Osteoblast (primary cell): Measurements from ENCODE around the gene TIGAR. TPM values are rescaled to one million over a fixed set of nuclear protein-coding genes. Genes with fewer than 3 reads are reported as not detected.

Source experiments
- DNase-seq: peaks from one replicate; pipeline ENCODE4 v3.0.0; 2011; ENCODE audit warnings: low spot score, mixed read lengths; ENCODE audit not compliant: insufficient read length; ENCODE audit errors: missing footprints
- H2AFZ ChIP-seq: 2 replicates; pipeline ENCODE4 v1.6.0; 2011; ENCODE audit warnings: mild to moderate bottlenecking, low read length
- H3K27ac ChIP-seq: 2 replicates; pipeline ENCODE4 v1.5.1; 2011; ENCODE audit warnings: mild to moderate bottlenecking, low read depth, low read length, moderate library complexity
- H3K27me3 ChIP-seq: 2 replicates; pipeline ENCODE4 v1.6.0; 2012; ENCODE audit warnings: mild to moderate bottlenecking, control low read depth, inconsistent platforms, low read length, moderate library complexity; ENCODE audit not compliant: insufficient read depth
- H3K36me3 ChIP-seq: 2 replicates; pipeline ENCODE4 v1.5.1; 2011; ENCODE audit warnings: mild to moderate bottlenecking, low read length, control low read depth, moderate library complexity; ENCODE audit not compliant: insufficient read depth
- H3K4me1 ChIP-seq: 2 replicates; pipeline ENCODE4 v1.5.1; 2011; ENCODE audit warnings: mild to moderate bottlenecking, low read length, control low read depth, moderate library complexity; ENCODE audit not compliant: insufficient read depth
- H3K4me2 ChIP-seq: 2 replicates; pipeline ENCODE4 v1.6.0; 2011; ENCODE audit warnings: mild to moderate bottlenecking, low read length; ENCODE audit not compliant: insufficient read depth
- H3K4me3 ChIP-seq: fragments of 200-600 bp; sonication (generic); 3 replicates; pipeline ENCODE4 v1.5.1; 2012; ENCODE audit warnings: mild to moderate bottlenecking, low read length, inconsistent platforms; ENCODE audit not compliant: insufficient read depth
- H3K79me2 ChIP-seq: 2 replicates; pipeline ENCODE4 v1.6.0; 2012; ENCODE audit warnings: mild to moderate bottlenecking, low read length, control low read depth, inconsistent platforms; ENCODE audit not compliant: insufficient read depth
- H3K9me3 ChIP-seq: 2 replicates; pipeline ENCODE4 v1.5.1; 2011; ENCODE audit warnings: low read depth, low read length, control low read depth
- H4K20me1 ChIP-seq: 2 replicates; pipeline ENCODE4 v1.6.0; 2012; ENCODE audit warnings: mild to moderate bottlenecking, low read length, control low read depth; ENCODE audit not compliant: insufficient read depth
- total RNA-seq: library from RNA; depleted of rRNA; stranded (reverse); fragments of >200 nt; gene quantifications from 2 replicates; pipeline ENCODE4 v1.2.3, GENCODE V29; 2012
- TF ChIP-seq, protein P1 (sequence below): IDR thresholded peaks from 2 replicates; pipeline ENCODE4 v1.5.1; 2011; ENCODE audit warnings: mild to moderate bottlenecking, low read depth, low read length, moderate library complexity; ENCODE audit errors: extremely low read depth

The TIGAR gene
- total RNA-seq, 1 donor = 11.6 TPM

DNA sequence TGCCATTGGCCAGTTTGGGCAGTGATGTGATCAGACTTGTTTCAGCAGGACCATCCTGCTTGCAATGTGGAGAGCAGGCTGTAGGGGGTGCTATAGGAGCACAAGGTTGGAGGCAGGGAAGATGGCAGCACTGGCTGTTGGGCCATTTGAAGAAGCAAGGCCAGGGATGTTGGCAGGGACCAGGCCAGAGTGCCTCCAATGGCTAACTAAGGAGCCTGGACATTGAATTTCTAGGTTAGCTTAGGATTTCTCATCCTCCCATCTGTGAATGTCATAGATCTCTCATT, 35.0 kb downstream of the TIGAR start:
- DNase-seq = no peak
- H2AFZ ChIP-seq = no peak overlapping the region
- TF ChIP-seq, protein P1, sequence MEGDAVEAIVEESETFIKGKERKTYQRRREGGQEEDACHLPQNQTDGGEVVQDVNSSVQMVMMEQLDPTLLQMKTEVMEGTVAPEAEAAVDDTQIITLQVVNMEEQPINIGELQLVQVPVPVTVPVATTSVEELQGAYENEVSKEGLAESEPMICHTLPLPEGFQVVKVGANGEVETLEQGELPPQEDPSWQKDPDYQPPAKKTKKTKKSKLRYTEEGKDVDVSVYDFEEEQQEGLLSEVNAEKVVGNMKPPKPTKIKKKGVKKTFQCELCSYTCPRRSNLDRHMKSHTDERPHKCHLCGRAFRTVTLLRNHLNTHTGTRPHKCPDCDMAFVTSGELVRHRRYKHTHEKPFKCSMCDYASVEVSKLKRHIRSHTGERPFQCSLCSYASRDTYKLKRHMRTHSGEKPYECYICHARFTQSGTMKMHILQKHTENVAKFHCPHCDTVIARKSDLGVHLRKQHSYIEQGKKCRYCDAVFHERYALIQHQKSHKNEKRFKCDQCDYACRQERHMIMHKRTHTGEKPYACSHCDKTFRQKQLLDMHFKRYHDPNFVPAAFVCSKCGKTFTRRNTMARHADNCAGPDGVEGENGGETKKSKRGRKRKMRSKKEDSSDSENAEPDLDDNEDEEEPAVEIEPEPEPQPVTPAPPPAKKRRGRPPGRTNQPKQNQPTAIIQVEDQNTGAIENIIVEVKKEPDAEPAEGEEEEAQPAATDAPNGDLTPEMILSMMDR = peak; percentile 40

DNA sequence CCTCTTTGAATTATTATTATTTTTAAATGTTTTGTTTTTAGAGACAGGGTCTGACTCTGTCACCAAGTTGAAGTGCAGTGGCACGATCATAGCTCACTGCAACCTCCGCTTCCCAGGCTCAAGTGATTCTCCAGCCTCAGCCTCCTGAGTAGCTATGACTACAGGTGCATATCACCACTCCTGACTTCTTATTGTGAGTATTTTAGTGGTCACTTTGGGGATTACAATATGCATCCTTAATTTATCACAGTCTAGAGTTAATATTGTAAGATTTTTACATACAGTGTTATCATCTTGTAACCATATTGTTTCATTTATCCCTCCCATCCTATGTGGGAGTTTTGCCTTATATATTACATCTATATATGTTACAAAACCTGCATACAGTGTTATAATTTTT, 45.1 kb downstream of the TIGAR start:
- Histone ChIP-seq H3K4me1 (no peaks in the 10 kb centered on the region), H3K27ac (no peak overlapping the region), H3K27me3 (no peaks in the 10 kb centered on the region), H3K9me3 (no peaks in the 10 kb centered on the region), H3K79me2 (no peaks in the 10 kb centered on the region), H2AFZ (no peak overlapping the region), H3K4me3 (no peak overlapping the region), H3K36me3 (no peaks in the 10 kb centered on the region), H3K4me2 (no peak overlapping the region), H4K20me1 (no peaks in the 10 kb centered on the region)
- TF ChIP-seq, protein P1 = no peak
- DNase-seq = no peak

More for the DNA sequence above, 35.0 kb downstream of the TIGAR start:
- H3K4me2 ChIP-seq = no peak overlapping the region
- no peak overlapping the region for H3K4me3 ChIP-seq
- H3K27me3 ChIP-seq = no peaks in the 10 kb centered on the region
- peaks cover 17% of the 10 kb centered on the region for H3K36me3 ChIP-seq
- H3K27ac ChIP-seq = no peak overlapping the region
- H4K20me1 ChIP-seq = no peaks in the 10 kb centered on the region
- H3K4me1 ChIP-seq = no peaks in the 10 kb centered on the region
- H3K9me3 ChIP-seq = no peaks in the 10 kb centered on the region
- no peaks in the 10 kb centered on the region for H3K79me2 ChIP-seq

DNA sequence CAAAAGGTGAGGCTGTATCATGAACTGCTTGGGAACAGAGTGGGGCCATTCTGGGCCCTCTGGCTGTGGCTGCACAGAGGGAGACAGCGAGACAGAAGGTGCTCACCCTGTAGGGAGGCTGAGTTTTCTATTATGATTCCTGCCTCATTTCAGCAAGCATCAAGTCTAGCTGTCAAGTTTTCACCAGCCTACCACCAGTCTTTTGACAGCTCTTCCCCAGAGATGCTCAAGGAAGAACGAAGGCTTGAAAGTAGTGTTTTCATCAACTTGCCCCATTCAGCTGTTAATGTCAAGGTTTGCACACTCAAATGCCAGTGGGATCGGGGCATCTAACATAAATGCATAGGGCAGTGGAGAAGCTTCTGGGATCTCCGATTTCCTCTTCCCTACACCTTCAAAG, 48.5 kb downstream of the TIGAR start:
- Histone ChIP-seq H3K79me2 (no peaks in the 10 kb centered on the region), H2AFZ (no peak overlapping the region), H3K9me3 (no peaks in the 10 kb centered on the region), H3K36me3 (no peaks in the 10 kb centered on the region), H3K27ac (no peak overlapping the region), H3K4me3 (no peak overlapping the region), H4K20me1 (no peaks in the 10 kb centered on the region), H3K4me1 (no peaks in the 10 kb centered on the region), H3K4me2 (no peak overlapping the region), H3K27me3 (no peaks in the 10 kb centered on the region)
- no peak for DNase-seq
- TF ChIP-seq, protein P1 = no peak

DNA sequence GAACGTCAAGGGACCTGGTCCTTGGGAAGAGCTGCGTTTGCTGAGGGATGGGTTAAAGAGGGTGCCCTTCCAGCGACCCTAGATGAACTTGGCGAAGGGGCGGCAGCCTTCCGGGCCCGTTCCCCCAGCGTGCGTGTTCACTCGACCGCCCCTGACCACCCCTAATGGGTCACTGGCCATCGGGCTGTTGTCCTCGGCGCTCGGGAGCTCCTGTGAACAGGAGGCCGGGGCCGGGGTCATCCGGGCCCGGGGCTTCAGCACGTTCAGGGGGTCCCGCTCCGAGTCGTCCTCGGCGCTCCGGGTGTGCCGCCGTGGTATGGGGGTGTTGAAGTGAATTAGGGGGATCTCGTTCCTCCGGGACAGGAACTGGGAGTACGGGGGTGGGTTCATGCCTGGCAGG, 49.3 kb downstream of the TIGAR start:
- no peaks in the 10 kb centered on the region for H4K20me1 ChIP-seq
- no peaks in the 10 kb centered on the region for H3K79me2 ChIP-seq
- H3K27ac ChIP-seq = no peak overlapping the region
- no peaks in the 10 kb centered on the region for H3K9me3 ChIP-seq
- no peak overlapping the region for H3K4me3 ChIP-seq
- no peaks in the 10 kb centered on the region for H3K27me3 ChIP-seq
- no peaks in the 10 kb centered on the region for H3K36me3 ChIP-seq
- no peaks in the 10 kb centered on the region for H3K4me1 ChIP-seq
- TF ChIP-seq, protein P1 = no peak
- no peak overlapping the region for H3K4me2 ChIP-seq
- H2AFZ ChIP-seq = no peak overlapping the region
- DNase-seq = no peak
